ENCODE data around the gene RPS6KL1. TPM values are rescaled to one million over a fixed set of nuclear protein-coding genes. Genes with fewer than 3 reads are reported as not detected.

RPS6KL1 gene
- total and polyA plus RNA-seq, 2 experiments from 2014 or later: 5.6 to 6.5 TPM

GRCh38 chr14:74879427-74880182, 43.5 kb downstream of the RPS6KL1 start:
- no peaks in the 10 kb centered on the region for H3K9me2 ChIP-seq (ENCODE audit: insufficient read depth)
- Mint-ChIP-seq H3K4me3 (no peak overlapping the region), H3K27me3 (ENCODE audit: insufficient read depth, low read depth, poor library complexity) (peaks cover 15% of the 10 kb centered on the region), H3K27ac (no peak overlapping the region), H3K36me3 (ENCODE audit: low read depth) (peaks cover 2% of the 10 kb centered on the region; the same call in 1 of the 3 replicates), H3K4me1 (peaks cover 42% of the 10 kb centered on the region), H3K9me3 (no peaks in the 10 kb centered on the region)
- peaks cover 34% of the 10 kb centered on the region for H3K4me1 ChIP-seq (ENCODE audit: insufficient read depth)
- no peak overlapping the region for H3K4me3 ChIP-seq
- H3K27ac ChIP-seq (ENCODE audit: low read depth): no peak overlapping the region
- no peaks in the 10 kb centered on the region for H3K27me3 ChIP-seq (ENCODE audit: insufficient read depth)
- peak overlapping the region; percentile 10; the same call in 1 of the 2 replicates for H2AFZ ChIP-seq
- H4K20me1 ChIP-seq (replicated peaks; ENCODE audit: insufficient read depth): peaks cover 22% of the 10 kb centered on the region
- no peaks in the 10 kb centered on the region for H3K36me3 ChIP-seq (ENCODE audit: insufficient read depth)
- peaks cover 29% of the 10 kb centered on the region for H3K79me2 ChIP-seq (replicated peaks; ENCODE audit: insufficient read depth)
- DNase-seq (ENCODE audit: low spot score): no peak
- ATAC-seq: no peak
- no peaks in the 10 kb centered on the region for H3F3A ChIP-seq (replicated peaks; ENCODE audit: low read depth)
- no peak overlapping the region for H3K4me2 ChIP-seq
- TF ChIP-seq, protein P1, sequence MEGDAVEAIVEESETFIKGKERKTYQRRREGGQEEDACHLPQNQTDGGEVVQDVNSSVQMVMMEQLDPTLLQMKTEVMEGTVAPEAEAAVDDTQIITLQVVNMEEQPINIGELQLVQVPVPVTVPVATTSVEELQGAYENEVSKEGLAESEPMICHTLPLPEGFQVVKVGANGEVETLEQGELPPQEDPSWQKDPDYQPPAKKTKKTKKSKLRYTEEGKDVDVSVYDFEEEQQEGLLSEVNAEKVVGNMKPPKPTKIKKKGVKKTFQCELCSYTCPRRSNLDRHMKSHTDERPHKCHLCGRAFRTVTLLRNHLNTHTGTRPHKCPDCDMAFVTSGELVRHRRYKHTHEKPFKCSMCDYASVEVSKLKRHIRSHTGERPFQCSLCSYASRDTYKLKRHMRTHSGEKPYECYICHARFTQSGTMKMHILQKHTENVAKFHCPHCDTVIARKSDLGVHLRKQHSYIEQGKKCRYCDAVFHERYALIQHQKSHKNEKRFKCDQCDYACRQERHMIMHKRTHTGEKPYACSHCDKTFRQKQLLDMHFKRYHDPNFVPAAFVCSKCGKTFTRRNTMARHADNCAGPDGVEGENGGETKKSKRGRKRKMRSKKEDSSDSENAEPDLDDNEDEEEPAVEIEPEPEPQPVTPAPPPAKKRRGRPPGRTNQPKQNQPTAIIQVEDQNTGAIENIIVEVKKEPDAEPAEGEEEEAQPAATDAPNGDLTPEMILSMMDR (conservative IDR thresholded peaks at IDR 0.05; ENCODE audit: low read depth in 2 of 2): no peak
- TF ChIP-seq ZNF462 (CRISPR knock-in tag; IDR thresholded peaks at IDR 0.05) (no peak), ZNF114 (CRISPR knock-in tag; IDR thresholded peaks at IDR 0.05) (no peak), STAT1 (IDR thresholded peaks at IDR 0.05; ENCODE audit: unreplicated experiment) (no peak), POLR2AphosphoS5 (IDR thresholded peaks at IDR 0.05; ENCODE audit: low read depth) (no peak), EZH2phosphoT487 (IDR thresholded peaks at IDR 0.05; ENCODE audit: unreplicated experiment) (no peak), NANOG (IDR thresholded peaks at IDR 0.05; ENCODE audit: borderline replicate concordance) (no peak), ZNF331 (CRISPR knock-in tag; IDR thresholded peaks at IDR 0.05; ENCODE audit: low read depth) (no peak), REST (IDR thresholded peaks at IDR 0.05; ENCODE audit: unreplicated experiment) (no peak)
- TF ChIP-seq, protein P2, sequence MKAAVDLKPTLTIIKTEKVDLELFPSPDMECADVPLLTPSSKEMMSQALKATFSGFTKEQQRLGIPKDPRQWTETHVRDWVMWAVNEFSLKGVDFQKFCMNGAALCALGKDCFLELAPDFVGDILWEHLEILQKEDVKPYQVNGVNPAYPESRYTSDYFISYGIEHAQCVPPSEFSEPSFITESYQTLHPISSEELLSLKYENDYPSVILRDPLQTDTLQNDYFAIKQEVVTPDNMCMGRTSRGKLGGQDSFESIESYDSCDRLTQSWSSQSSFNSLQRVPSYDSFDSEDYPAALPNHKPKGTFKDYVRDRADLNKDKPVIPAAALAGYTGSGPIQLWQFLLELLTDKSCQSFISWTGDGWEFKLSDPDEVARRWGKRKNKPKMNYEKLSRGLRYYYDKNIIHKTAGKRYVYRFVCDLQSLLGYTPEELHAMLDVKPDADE (IDR thresholded peaks at IDR 0.05): no peak
